ENCODE results near the gene UBC.
"Not testable (repeated sequence)": the region's sequence is repeated elsewhere in the genome, so short reads cannot be mapped to it uniquely, and the experiment has no call there.

UBC gene

DNA sequence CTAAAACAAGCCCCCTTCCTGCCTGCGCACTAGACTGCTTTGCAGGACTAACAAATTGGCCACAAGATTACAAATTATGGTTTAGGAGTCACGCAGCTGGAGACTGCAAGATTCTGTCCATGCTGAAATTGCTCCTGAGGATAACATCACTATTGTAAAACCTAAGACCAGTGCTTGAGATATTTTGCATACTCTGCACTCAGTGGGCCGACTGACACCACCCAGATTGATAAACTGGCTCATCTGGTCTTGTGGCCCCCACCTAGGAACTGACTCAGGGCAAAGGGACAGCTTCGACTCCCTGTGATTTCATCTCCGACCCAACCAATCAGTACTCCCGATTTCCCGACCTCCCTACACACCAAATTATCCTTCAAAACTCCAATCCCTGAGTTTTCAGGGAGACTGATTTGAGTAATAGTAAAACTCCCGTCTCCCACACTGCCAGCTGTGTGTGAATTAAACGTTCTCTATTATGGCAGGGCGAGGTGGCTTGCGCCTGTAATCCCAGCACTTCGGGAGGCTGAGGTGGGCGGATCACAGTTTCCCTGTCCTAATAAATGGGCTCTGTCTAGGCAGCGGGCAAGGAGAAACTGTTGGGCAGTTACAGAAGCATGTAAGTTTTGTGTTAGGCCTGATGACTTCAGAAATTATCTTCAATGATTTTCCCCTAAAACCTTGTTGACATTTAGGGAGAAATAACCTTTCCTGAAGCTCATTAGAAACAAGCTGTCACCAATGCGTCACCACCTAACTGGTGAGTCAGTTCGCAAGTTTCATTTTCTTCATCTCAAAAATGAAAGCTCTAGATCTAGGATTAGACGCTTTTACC lies 5.3 kb upstream of the UBC start (continued):
- TF ChIP-seq, protein P1, sequence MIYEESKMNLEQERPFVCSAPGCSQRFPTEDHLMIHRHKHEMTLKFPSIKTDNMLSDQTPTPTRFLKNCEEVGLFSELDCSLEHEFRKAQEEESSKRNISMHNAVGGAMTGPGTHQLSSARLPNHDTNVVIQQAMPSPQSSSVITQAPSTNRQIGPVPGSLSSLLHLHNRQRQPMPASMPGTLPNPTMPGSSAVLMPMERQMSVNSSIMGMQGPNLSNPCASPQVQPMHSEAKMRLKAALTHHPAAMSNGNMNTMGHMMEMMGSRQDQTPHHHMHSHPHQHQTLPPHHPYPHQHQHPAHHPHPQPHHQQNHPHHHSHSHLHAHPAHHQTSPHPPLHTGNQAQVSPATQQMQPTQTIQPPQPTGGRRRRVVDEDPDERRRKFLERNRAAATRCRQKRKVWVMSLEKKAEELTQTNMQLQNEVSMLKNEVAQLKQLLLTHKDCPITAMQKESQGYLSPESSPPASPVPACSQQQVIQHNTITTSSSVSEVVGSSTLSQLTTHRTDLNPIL (CRISPR knock-in tag; IDR thresholded peaks at IDR 0.05; ENCODE audit: low read depth): no peak
- TF ChIP-seq ARNTL (CRISPR knock-in tag; IDR thresholded peaks at IDR 0.05; ENCODE audit: borderline replicate concordance, low read depth) (no peak), ISL1 (CRISPR knock-in tag; IDR thresholded peaks at IDR 0.05) (no peak), ZNF70 (CRISPR knock-in tag; IDR thresholded peaks at IDR 0.05) (no peak)

DNA sequence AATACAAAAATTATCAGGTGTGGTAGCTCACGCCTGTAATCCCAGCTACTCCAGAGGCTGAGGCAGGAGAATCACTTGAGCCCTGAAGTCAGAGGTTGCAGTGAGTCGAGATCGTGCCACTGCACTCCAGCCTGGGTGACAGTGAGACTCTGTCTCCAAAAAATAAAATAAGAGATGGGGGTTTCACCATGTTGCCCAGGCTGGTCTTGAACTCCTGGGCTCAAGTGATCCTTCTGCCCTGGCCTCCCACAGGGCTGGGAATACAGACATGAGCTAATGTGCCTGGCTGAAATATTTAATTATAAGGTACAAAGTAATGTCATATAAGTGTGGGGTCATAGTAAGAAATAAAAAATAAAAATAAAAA lies 4.2 kb upstream of the UBC start:
- ATAC-seq: not testable (repeated sequence)

DNA sequence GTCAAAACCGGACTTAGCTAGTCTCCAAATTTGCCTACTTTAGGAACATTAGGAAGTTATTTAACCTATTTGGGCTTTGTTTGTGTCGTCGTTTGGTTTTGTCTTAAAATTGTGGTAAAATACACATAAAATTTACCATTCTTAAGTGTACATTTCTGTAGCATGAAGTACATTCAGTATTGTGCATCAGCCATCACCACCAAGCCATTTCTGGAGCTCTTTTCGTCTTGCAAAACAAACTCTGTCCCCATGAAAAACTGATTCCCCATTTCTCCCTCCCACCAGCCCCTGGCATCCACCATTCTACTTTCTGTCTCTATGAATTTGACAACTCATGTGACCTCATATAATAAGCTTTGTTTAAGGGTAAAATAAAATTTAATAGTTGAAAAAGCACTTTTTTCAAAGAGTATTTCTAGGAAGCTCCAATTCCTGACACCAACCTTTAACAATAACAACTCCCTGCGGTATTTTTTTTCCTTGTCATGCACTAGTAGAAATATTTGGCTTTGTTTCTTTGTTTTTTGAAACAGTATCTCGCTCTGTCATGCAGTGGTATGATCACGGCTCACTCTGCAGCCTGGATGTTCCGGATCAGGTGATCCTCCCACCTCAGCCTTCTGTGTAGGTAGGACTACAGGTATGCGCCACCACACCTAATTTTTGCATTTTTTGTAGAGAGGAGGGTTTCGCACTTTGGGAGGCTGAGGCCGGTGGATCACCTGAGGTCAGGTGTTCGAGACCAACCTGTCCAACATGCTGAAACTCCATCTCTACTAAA lies 3.6 kb upstream of the UBC start:
- TF ChIP-seq OSR1 (CRISPR knock-in tag; IDR thresholded peaks at IDR 0.05) (no peak), ARNTL (CRISPR knock-in tag; IDR thresholded peaks at IDR 0.05; ENCODE audit: borderline replicate concordance, low read depth) (no peak), ESRRG (CRISPR knock-in tag; IDR thresholded peaks at IDR 0.05) (no peak), PPARA (CRISPR knock-in tag; IDR thresholded peaks at IDR 0.05; ENCODE audit: borderline replicate concordance) (no peak)
- ATAC-seq: no peak

DNA sequence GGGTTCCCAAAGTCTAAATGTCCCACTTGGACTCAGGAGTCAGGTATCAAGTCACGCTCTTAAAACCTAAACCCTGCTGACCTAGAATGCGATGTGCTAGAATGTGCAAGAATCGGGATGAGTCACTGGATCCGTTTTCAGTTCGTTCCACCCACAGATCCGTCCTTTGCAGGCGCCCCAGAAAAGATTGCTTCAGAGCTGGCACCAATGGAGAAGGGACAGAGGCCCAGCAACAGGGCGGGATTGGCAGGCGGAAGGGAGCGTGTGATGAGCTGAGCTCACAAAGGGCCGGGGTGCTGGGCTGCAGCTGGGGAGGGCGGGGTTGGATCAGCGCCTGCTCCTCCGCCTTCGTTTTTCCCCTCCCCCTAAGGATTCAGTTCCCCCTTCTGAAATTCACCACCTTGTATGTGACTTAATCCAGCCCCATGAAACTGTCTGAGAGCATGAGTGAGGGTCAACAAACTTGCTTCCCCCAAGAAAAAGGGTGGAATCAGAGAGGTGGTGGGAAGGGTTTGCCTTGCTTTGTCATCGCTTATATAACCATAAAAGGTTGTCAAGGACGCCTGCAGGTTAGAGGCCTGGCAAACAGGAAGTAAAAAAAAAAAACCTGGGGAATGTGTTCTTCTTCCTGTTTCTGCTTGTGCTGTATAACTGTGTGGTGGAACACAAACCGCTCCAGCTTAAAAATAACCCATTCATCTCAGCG lies 2.8 kb upstream of the UBC start:
- TF ChIP-seq ZC3H10 (CRISPR knock-in tag; IDR thresholded peaks at IDR 0.05) (no peak), CSDC2 (CRISPR knock-in tag; IDR thresholded peaks at IDR 0.05) (no peak), ZNF70 (CRISPR knock-in tag; IDR thresholded peaks at IDR 0.05) (peak; percentile 38; the same call in 1 of the 2 replicates)
- peak; percentile 86 for ATAC-seq

GRCh38 chr12:124916374-124917134 lies 2.1 kb upstream of the UBC start:
- ATAC-seq: peak; percentile 48
- TF ChIP-seq SNAI2 (CRISPR knock-in tag; IDR thresholded peaks at IDR 0.05) (0 out of 2 replicates have a peak, but pooled peaks have one; percentile 45), OSR1 (CRISPR knock-in tag; IDR thresholded peaks at IDR 0.05) (no peak)

DNA sequence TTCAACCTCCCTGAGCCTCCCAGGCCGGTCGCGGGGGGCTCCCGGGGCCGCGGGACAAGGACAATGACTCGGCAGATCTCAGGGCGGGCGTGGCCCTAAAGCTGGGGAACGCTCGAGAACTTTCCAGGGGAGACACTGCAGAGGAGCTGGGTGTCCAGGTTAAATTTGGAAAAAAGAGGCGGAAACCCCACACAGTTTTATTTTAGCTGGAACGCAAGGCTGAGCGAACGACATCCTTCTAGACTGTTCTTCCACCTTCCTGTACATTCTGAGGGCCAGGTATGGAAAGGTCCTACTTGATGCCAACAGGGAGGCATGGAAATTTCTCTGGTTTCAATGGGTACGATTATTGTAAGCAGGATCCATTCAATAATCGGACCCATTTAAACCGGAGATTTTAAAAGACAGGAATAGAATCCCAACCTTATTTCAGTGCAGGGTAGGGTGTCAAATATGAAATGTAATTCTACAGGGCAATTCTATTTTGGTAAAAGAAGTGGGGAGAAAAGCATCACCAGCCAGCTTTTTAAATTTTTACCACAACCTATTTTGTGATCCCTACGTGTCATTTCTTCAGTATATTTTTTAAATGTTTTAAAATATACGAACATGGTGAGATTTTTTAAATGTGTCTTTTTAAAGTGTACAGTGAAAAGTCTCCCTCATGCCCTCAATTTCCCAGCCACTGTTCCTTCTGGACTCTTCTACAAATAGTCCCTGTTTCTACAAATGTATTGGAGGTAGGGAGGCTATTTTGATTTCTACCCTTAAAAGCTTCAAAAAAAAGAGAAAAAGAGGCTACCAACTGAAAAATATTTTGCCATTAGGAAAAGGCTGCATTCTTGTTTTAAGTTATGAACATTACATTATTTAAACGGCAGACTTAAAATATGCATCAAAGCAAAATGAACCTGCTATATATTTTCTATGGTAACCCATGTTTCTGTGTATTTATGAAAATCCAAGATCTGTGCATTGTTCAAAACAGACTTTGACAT lies 1.1 kb upstream of the UBC start:
- TF ChIP-seq ESRRG (CRISPR knock-in tag; IDR thresholded peaks at IDR 0.05): no peak
- no peak for TF ChIP-seq TCF4 (CRISPR knock-in tag; IDR thresholded peaks at IDR 0.05; ENCODE audit: borderline replicate concordance)
- TF ChIP-seq ZNF8 (CRISPR knock-in tag; IDR thresholded peaks at IDR 0.05): no peak
- no peak for TF ChIP-seq OSR1 (CRISPR knock-in tag; IDR thresholded peaks at IDR 0.05)
- no peak for TF ChIP-seq GLIS3 (CRISPR knock-in tag; IDR thresholded peaks at IDR 0.05)
- no peak for TF ChIP-seq TSHZ2 (CRISPR knock-in tag; IDR thresholded peaks at IDR 0.05)
- no peak for ATAC-seq

Measured in SK-N-SH treated with all-trans-retinoic acid at 6 μM for 48 hours (cell line).